GM12892 (cell line): ENCODE measurements around the gene PRSS57.

Experiments
- POLR2A ChIP-seq: IDR thresholded peaks from 2 replicates; pipeline ENCODE4 v1.6.1; 2011; ENCODE audit warnings: low read depth, low read length, control low read depth
- TAF1 ChIP-seq: IDR thresholded peaks from 2 replicates; pipeline ENCODE4 v1.6.1; 2011; ENCODE audit warnings: low read depth, mild to moderate bottlenecking, control low read depth, low read length, borderline replicate concordance

DNA sequence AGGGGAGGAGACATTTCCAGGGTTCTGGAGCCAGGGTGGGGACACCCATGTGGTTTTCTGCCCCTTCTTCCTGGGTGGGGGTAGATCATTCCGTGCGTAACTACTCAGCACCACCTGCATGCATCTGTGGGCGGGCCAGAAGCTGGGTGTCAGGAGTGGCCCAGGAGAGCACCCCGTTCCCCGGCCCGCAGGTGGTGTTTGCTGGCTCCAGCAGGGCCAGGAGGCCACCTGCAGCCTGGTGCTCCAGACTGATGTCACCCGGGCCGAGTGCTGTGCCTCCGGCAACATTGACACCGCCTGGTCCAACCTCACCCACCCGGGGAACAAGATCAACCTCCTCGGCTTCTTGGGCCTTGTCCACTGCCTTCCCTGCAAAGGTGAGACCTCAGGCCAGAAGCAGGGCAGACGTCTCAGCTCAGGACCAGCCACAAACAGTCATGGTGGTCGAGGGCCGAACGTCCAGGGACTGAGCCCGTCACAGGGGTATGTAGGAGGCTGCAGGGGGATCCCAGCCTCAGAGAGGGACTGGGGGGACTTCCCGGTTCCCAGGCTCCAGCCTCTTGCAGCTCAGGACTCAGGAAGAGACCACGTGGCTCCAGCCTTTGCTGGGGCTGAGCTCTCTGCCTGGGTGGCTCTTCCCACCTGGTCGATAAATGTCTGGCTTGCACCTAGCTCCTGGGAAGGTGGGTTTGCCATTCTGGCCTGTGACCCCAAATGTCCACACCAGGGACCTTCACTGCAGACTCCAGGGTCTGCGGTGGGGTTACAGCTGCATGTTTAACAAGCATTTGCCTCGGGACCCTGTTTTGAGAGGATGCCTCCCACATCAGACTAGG lies 17.4 kb downstream of the PRSS57 start:
- TF ChIP-seq POLR2A (no peak), TAF1 (no peak)
